GM18505 (cell line): ENCODE data around the gene TTYH2.

Experiments used
- ATAC-seq: cut with Tn5 transposase; IDR thresholded peaks from one replicate; pipeline ENCODE4 v1.9.1; 2021; ENCODE audit not compliant: unreplicated experiment
- POLR2A ChIP-seq: IDR thresholded peaks from 4 replicates; pipeline ENCODE4 v1.6.1; 2011; ENCODE audit warnings: borderline replicate concordance; ENCODE audit not compliant: insufficient read depth, insufficient read length; ENCODE audit errors: extremely low read depth

Gene TTYH2

DNA sequence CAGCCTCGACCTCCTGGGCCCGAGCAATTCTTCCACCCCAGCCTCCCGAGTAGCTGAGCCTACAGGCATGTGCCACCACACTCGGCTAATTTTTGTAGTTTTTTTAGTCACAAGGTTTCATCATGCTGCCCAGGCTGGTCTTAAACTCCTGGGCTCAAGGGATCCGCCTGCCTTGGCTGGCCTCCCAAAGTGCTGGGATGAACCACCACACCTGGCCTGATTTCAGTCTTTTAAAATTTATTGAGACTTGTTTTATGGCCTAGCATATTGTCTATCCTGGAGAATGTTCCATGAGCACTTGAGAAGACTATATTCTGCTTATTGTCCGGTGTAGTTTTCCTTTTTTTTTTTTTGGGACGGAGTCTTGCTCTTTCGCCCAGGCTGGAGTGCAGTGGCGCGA is 79.1 kb downstream of the TTYH2 start:
- no peak for ATAC-seq
- TF ChIP-seq POLR2A, result no peak

GRCh38 chr17:74295625-74296547 is 82.5 kb downstream of the TTYH2 start:
- TF ChIP-seq POLR2A, result no peak
- ATAC-seq, result no peak

GRCh38 chr17:74296548-74296936 is 83.2 kb downstream of the TTYH2 start:
- no peak for TF ChIP-seq POLR2A
- no peak for ATAC-seq

DNA sequence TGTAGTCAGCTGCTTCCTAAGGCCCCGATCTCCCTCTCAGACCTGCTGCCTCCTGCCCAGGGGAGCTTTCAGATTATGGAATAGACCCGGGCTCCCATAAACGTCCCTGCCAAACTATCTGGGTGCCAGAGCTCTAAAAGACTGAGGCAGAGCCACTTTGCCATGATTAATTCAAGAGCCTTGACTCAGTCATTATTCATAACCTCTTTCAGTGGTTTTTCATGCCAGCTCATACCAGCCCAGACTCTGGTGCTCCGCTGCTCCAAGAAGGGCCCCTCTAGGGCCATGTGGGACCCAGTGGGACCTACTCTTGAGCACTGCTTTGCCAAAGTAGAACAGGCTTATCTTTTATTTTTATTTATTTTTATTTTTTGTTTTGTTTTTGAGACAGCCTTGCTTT is 84.6 kb downstream of the TTYH2 start:
- ATAC-seq, result no peak

DNA sequence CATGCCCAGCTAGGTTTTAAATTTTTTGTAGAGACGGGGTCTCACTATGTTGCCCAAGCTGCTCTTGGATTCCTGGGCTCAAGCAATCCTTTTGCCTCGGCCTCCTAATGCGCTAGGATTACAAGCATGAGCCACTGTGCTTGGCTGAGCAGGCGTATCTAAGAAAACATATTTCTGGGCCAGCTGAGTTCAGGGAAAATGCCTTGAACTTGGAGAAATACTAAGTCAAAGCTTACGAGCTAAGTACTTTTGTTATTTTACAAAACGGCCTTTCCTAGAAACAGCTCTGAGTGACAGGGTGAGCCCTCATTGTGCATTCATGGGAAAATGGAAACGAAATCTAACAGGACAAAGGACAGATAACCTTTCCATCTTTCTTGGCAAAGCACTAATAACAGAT is 85.4 kb downstream of the TTYH2 start:
- ATAC-seq, result no peak
- no peak for TF ChIP-seq POLR2A

More for the DNA sequence above, 84.6 kb downstream of the TTYH2 start:
- no peak for TF ChIP-seq POLR2A

DNA sequence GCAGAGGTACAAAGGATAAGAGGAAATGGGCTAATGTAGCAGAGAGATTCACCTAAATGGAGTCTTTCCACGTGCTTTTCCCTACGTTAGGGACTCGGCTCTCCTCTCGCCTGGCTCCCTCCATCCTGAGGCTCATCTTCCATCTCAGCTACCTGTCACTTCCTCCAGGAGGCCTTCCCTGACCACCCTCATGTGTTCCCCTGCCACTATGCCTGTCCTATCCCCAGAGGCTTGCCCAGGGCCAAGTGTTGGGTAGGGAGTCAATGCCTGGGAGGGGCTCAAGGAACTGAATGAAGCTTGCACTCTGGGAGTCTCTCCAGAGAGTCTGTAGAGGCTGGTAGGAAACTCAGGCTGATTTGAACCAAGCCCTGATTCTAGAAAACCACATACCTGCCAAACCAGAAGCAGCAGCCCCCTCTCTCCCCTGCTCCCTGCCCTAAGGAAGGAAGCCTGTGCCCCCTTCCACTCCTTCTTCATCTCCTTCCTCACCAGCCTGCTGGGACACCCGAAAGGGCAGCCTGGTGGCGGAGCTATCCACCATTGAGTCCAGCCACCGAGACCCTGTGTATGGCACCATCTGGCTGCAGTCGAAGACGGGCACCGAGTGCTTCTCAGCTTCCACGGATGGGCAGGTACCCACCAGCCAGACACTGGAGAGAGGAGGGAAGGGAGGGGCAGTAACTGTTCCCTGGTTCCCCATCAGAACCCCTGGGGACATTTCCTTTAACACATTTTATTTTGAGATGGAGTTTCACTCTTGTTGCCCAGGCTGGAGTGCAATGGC is 86.0 kb downstream of the TTYH2 start:
- TF ChIP-seq POLR2A, result no peak
- no peak for ATAC-seq

DNA sequence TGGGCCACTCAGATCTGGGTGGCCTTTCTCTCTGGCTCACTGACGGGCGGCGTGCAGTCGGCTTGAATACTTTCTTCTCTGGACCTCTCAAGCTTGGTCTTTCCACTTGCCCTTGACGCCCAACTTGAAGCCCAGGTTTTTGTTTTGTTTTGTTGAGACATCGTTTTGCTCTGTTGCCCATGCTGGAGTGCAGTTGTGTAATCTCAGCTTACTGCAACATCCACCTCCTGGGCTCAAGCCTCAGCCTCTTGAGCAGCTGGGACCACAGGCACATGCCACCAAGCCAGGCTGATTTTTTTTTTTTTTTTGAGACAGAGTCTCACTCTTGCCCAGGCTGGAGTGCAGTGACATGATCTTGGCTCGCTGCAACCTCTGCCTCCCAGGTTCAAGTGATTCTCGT is 89.9 kb downstream of the TTYH2 start:
- TF ChIP-seq POLR2A, result no peak
- ATAC-seq, result no peak

DNA sequence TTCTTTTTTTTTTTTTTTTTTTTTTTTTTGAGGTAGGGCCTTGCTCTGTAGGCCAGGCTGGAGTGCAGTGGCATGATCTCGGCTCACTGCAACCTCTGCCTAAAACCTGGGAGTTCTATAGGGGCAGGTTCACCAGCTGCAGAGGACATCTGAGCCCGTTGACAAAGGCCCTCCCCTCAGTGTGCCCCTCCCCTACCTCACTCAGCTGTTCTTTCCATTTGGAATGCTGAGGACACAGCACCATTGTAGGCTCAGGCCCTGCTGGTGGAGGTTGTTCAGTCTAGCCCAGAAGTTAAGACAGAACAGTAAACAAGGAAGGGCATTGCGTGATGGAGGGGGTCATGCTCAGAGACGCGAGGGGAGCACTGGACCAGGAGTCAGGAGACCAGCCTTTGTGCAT is 90.8 kb downstream of the TTYH2 start:
- no peak for TF ChIP-seq POLR2A
- no peak for ATAC-seq

DNA sequence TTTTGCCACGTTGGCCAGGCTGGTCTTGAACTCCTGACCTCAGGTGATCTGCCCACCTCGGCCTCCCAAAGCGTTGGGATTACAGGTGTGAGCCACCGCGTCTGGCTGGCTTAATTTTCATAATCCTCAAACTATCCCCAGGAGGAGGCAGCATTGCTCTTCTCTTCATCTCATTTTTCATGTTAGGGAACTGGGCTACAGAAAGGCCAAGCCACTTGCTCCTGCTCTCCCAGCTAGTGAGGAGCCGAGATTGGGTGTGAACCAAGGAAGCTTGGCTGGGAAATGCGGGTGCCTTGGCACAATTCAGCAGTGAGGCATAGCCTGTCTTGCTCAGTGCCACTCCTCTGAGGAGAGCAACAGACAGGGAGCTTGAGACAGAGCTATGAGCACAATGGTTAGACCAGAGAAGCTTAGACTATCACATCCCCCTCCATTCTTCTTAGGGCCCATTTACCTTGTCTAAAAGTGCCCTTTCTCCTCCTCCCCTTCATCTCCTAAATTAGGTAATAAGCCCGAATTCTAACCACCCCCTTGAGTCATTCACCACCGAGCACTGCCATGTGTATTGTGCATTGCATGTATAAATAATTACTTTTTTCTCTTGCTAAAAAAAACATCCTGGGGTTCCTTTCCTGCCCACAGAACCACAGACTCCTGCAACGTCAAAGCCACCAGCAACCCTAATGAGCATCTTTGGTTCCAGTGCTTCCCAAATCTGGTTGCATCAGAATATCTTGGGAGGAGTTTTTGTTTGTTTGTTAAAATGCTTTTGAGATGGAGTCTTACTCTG is 92.7 kb downstream of the TTYH2 start:
- ATAC-seq, result no peak
- no peak for TF ChIP-seq POLR2A

- no peak for TF ChIP-seq POLR2A
- no peak for ATAC-seq
Observed at GRCh38 chr17:74307984-74308773, 94.8 kb downstream of the TTYH2 start.

GRCh38 chr17:74309902-74310301 is 96.5 kb downstream of the TTYH2 start:
- no peak for ATAC-seq
- TF ChIP-seq POLR2A, result no peak
